GM23248 (cell line): ENCODE results near the gene TXNDC15.

Experiments
- EZH2 ChIP-seq: fragments of 200-600 bp; sonication (generic); IDR thresholded peaks from 2 replicates; pipeline ENCODE4 v1.6.1; 2018; ENCODE audit warnings: antibody characterized with exemption, mild to moderate bottlenecking; ENCODE audit not compliant: insufficient read depth, poor library complexity, severe bottlenecking
- EZH2phosphoT487 ChIP-seq: fragments of 200-600 bp; sonication (generic); IDR thresholded peaks from 2 replicates; pipeline ENCODE4 v1.6.1; 2018; ENCODE audit warnings: antibody characterized with exemption, moderate library complexity, mild to moderate bottlenecking, low read depth; ENCODE audit not compliant: insufficient read depth

DNA sequence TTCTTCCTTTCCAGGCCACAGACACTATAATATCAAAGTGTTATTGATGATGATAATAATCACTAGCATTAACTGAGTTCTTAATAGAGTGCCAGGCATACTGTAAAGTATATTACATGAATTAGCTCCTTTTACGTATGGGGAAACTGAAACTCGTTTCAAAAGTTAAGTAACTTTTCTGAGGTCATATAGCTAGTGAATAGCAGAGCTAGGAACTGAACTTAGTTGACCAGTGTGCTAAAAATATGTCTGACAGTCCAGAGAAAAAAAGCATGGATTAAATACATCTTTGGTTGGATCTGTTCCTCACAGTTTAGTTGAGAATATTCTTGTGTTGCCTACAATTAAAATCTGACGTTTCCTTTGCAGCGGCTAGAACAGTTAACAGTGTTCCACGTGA lies 75.1 kb downstream of the TXNDC15 start:
- TF ChIP-seq EZH2phosphoT487 (no peak), EZH2 (no peak)
